ENCODE results near the gene CCN5.

Gene CCN5

GRCh38 chr20:44717986-44718385 lies 2.8 kb downstream of the CCN5 start:
- DNase-seq, result no peak

DNA sequence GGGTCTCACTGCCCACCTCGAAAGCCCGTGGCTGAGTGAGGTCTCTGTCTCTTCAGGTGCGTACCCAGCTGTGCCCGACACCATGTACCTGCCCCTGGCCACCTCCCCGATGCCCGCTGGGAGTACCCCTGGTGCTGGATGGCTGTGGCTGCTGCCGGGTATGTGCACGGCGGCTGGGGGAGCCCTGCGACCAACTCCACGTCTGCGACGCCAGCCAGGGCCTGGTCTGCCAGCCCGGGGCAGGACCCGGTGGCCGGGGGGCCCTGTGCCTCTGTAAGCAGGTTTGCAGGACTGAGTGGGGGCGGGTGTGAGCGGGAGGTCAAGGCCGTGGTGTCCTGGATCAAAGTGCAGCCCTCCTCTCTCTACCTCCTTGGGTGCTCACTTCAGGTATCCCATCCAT lies 4.7 kb downstream of the CCN5 start:
- DNase-seq, result no peak

DNA sequence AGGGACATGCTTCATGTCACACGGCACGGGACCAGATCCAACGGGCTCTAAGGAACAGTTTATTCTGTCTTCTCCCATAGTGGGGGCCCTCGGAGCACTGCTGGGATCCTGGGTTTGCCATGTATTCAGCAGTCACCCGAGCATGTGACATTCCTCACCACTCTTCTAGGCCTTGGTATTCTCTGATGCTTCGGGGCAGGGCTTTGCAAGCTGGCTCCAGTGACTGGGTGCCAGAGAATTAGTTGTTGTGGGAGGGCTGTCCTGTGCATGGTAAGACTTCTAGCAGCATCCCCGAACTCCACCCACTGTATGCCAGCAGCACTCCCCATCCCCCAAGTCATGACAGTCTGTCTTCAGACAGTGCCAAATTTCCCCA lies 5.4 kb downstream of the CCN5 start:
- DNase-seq, result peak; percentile 50

DNA sequence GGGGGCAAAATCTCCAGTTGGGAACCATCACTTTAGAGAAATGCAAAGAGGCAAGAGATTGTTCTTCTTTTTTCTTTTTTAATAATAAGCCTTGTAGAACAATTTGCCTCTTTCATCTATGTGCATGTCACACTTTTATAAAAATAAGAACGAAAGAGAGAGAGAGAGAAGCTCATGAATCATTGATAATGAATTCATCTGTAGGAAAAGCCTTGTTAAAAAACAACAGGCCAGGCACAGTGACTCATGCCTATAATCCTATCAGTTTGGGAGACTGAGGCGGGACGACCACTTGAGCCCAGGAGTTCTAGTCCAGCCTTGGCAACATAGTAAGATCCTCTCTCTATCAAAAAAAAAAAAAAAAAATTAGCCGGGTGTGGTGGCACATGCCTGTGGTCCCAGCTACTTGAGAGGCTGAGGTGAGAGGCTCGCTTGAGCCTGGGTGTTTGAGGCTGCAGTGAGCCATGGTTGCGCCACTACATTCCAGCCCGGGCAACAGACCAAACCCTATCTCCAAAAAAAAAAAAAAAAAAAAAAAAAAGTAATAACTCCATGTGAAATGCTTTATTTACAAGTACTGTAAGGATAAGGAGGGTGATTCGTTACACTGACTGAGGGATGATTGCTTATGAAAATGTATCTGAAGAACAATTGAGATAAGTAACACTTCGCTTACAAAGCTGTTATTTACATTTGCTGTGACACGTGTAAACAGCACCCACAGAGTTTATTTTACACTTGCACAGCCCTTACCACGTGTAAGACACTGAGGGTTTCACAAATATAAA lies 6.0 kb downstream of the CCN5 start:
- no peak for DNase-seq

DNA sequence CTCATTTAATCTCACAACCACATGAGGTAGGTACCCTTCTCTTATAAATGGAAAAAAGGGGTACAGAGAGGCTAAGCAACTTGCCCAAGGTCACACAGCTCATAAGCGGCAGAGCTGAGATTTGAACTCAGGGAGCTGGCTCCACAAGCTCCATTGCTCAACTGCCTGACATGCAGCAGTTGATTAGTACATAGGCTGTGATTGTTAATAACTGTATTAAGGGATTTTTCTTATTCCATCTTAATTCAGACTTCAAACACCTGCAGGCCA lies 6.6 kb downstream of the CCN5 start:
- DNase-seq, result no peak

- no peak for DNase-seq
Measured at GRCh38 chr20:44722990-44723389, 7.8 kb downstream of the CCN5 start.

GRCh38 chr20:44723391-44723790 lies 8.2 kb downstream of the CCN5 start:
- DNase-seq, result no peak

- no peak for DNase-seq
Measured at GRCh38 chr20:44723798-44724362, 8.7 kb downstream of the CCN5 start.

DNA sequence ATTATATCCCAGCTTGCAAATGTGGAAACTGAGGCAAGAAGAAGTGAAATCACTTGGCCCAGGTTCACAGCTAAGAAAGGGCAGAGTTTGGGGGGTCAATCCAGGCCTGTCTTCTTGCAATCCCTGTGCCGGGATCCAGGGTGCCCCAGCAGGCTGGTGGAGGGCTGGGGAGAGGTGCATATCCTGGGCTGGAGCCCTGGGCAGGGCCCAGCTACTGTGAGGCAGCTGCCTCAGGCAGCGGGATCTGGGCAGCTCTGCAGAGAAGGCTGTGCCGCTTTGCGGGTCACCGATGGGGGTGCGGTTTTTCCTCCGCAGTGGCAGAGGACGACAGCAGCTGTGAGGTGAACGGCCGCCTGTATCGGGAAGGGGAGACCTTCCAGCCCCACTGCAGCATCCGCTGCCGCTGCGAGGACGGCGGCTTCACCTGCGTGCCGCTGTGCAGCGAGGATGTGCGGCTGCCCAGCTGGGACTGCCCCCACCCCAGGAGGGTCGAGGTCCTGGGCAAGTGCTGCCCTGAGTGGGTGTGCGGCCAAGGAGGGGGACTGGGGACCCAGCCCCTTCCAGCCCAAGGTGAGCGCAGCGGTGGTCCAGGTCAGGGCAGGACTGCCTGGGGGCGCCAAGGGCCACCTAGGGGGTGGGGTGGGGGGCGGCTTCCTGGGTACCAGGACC lies 9.4 kb downstream of the CCN5 start:
- DNase-seq, result no peak

DNA sequence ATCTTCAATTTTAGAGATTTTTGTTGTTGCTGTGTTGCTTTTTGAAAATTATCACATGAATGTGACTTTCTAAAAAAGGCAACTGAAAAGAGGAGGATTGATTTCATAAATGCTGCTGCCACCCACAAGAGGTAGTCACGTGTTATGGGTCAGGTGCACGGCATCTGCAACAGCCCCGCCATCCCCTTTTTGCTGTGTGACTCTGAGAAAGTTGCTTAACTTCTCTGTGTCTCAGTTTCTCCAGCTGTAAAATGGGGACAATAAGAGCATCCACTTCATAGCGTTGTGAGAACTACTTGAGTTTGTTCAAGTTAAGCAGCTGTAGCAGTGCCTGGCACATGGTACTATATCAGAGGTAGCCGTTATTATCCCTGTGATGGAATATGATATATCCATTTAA lies 10.7 kb downstream of the CCN5 start:
- no peak for DNase-seq

DNA sequence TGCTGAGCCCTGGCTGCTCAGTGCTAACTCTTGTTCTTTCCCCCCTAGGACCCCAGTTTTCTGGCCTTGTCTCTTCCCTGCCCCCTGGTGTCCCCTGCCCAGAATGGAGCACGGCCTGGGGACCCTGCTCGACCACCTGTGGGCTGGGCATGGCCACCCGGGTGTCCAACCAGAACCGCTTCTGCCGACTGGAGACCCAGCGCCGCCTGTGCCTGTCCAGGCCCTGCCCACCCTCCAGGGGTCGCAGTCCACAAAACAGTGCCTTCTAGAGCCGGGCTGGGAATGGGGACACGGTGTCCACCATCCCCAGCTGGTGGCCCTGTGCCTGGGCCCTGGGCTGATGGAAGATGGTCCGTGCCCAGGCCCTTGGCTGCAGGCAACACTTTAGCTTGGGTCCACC lies 11.9 kb downstream of the CCN5 start:
- no peak for DNase-seq

- DNase-seq, result no peak
Measured at GRCh38 chr20:44727651-44728050, 12.5 kb downstream of the CCN5 start.

DNA sequence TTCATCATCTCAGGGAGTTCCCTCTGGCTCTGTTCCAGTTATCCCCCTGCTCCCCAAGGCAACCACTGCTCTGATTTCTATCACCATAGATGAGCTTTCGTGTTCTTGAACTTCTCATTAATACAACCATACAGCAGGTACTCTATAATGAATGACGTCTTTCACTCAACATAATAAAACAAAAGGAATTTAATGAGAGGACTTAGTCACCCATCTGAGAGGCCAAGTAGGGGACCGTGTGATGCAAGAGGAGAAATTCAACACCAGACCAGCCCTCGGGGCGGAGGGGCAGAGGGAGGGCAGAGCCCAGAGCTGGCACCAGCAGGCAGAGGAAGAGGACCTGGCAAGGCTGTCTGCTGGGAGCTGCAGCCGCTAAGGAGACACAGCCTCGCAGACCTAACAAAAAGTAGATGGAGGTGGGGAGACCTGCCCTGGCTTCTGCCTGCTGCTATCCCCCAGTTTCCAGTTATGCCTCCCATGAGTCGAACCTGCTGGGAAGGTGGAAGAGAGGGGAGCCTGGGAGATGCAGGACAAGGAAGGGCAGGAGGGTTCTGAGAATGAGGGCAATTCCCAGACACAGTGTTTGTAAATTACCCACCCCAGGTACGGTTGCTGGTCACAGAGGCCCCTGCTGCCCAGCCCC lies 13.8 kb downstream of the CCN5 start:
- peak; percentile 97 for DNase-seq

- DNase-seq, result no peak
Measured at GRCh38 chr20:44730441-44730840, 15.3 kb downstream of the CCN5 start.

GRCh38 chr20:44731657-44732056 lies 16.5 kb downstream of the CCN5 start:
- no peak for DNase-seq

DNA sequence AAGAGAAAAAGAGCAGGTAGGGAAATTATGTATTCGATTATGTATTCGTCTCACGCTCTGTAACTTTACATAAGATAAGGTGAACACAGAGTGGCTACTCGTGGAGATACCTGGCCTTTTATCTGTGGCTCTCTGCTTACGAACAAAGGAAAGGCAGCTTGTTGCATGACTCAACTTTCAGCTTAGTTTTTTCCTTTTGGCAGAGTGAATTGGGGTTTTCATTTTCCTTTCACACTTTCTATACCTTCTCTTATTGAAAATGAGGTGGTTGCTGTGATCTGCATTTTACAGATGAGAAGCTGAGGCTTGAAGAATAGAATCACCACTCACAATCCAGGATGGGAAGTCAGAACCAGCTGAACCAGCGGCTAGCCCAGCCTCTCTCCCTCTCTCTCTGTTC lies 17.2 kb downstream of the CCN5 start:
- DNase-seq, result no peak

- peak; percentile 58 for DNase-seq
Measured at GRCh38 chr20:44733341-44734069, 18.3 kb downstream of the CCN5 start.

GRCh38 chr20:44734938-44735337 lies 19.8 kb downstream of the CCN5 start:
- DNase-seq, result no peak

- no peak for DNase-seq
Measured at GRCh38 chr20:44735816-44736169, 20.6 kb downstream of the CCN5 start.

GRCh38 chr20:44736170-44737021 lies 21.2 kb downstream of the CCN5 start:
- DNase-seq, result peak; percentile 96

DNA sequence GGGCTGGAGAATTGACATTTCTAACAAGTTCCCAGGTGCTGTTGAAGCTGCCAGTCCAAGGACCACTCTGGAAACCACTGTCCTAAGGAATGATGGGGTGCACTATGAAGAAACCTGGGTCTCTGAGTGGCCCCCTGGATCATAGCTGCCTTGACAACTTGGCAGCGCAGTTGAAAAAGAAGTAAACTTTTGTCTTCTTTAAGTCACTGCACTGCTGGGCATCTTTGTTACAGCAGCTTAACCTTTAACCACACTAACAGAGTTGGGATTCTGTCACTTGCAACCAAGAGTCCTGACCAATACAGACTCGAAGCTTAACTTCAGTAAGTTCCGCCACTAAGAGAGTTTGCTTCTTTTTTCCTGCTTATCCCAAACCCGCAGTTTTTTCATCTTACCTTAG lies 21.9 kb downstream of the CCN5 start:
- DNase-seq, result no peak

DNA sequence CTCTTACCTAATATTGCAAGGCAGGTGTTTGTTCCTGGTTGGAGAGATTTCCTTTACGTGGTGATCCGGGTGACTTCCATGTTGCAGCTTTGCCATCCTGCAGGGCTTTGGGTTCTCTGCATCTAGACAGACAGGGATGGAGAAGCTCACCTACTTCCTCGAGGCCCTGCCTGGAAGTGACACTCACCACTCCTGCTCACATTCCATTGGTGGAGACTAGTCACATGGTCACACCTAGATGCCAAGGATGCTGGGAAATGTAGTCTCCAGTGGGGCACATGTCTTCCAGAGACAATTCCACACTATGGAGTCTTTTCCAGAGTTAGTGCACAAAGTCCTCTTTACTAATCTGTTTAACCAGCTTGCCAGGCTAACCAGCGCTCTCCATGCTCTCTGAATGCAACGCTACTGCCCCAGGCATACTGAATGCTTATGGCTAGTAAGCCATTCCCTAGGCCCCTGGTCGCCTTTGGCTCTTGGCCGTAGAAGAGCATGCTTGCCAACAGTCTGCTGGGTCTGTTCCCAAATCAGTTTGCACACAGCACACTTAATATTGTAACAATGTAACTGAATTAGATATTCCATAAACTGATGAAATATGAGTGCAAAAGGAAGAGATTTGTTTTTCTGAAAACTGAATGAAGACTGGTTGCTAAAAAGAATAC lies 23.8 kb downstream of the CCN5 start:
- peak; percentile 90 for DNase-seq
